ENCODE results near the gene STRN3.
"Not testable (repeated sequence)": the region's sequence is repeated elsewhere in the genome, so short reads cannot be mapped to it uniquely, and the experiment has no call there.

Gene STRN3

DNA sequence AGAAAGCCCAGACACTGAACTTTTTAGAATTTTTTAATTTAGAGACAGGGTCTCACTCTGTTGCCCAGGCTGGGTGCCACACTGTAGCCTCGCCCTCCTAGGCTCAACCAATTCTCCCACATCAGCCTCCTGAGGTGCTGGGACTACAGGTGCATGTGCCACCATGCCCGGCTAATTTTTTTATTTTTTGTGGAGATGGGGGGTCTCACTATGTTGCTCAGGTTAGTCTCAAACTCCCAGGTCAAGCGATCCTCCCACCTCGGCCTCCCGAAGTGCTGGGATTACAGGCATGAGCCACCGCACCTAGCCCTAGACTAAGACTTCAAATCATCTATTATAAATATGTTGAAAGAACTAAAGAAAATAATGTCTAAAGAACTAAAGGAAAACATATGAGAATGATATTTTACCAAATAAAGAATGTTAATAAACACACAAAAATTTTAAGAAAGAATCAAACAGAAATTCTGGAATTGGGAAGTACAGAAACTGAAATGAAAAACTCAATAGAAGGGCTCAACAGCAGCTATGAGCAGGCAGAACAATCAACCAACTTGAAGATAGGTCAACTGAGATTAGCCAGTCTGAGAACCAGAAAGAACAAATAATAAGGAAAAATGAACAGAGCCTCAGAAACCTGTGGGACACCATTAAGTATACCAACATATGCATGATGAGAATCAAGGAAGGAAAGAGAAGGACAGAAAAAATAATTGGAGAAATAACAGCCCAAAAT lies 27.0 kb downstream of the STRN3 start:
- DNase-seq = no peak

- DNase-seq = no peak
Observed at GRCh38 chr14:30998100-30998706, 28.0 kb downstream of the STRN3 start.

- DNase-seq = no peak
Observed at GRCh38 chr14:30996892-30997659, 29.1 kb downstream of the STRN3 start.

GRCh38 chr14:30995689-30996088 lies 30.5 kb downstream of the STRN3 start:
- DNase-seq = no peak

DNA sequence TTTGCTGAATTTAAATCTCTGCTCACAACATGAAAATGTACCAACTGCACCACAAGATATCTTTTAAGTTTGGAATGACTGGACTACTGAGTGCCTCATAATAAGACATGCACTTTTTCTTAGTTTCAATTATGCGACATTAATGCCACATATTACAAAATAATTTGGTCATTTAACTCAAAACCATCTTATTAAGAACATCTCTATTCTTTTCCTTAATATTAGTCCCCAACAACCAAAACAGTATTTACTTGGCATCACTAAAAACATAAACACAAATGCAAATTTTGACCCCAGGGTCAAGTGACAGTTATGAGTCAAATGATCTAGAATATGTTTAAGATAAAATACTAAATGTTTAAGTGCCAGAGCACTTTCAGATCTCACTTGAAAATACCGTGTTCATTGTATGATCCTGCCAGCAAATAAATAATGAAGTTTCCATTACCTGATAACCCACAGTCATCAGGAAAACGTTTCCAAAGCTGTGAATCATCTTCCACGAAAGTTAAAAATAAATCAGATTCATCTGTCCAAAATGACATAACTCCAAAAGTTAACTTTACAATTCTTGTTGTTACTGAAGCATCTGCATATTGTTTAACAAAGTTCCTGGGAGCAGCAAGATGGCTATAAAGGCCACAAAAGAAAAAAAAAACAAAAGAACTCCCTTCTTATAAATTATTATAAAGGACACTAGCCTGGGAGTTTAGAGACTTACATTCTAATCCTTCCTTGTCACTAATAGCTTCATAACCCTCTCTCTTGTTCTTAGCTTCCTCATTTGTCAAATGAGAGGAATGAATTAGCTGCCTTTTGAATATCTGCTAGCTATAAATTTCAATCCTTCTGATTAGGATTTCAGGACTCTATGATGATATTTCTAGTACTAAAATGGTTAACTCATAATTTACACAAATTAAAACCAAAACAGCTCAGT lies 31.2 kb downstream of the STRN3 start:
- no peak for DNase-seq

- DNase-seq = no peak
Observed at GRCh38 chr14:30993071-30993470, 33.1 kb downstream of the STRN3 start.

DNA sequence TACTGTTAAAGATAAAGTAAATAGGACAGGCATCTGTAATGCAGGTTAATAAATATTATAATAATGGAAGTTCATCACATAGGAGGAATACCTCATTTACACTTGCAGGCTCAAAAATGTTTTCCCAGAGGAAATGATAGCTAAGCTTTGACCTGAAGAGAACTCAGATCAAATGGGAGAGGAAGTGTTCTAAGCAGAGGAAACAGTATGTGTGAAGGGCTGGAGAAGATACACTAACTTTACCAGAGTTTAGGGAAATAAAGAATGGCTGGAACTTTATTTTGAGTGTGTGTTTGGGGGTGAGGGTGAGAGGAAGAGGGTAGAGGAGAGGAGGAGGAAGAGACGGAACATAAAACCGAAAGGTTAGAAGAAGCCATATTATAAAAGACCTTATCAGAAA lies 34.8 kb downstream of the STRN3 start:
- no peak for DNase-seq

DNA sequence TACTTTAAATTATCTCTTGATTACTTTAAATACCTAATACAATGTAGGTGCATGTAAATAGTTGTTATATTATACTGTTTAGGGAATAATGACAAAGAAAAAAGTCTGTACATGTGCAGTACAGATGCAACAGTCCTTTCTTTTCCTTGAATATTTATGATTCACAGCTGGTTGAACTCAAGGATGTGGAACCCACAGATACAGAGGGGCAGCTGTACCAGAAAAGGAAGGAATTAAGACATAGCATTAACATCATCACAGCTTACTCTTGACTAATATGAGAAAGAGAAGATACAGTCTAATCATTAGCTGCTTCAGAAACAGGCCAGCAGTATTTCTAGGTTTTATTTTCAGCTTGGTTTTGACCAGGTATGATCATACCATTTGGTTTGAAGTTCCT lies 35.4 kb downstream of the STRN3 start:
- DNase-seq = no peak

GRCh38 chr14:30988509-30988908 lies 37.7 kb downstream of the STRN3 start:
- no peak for DNase-seq

DNA sequence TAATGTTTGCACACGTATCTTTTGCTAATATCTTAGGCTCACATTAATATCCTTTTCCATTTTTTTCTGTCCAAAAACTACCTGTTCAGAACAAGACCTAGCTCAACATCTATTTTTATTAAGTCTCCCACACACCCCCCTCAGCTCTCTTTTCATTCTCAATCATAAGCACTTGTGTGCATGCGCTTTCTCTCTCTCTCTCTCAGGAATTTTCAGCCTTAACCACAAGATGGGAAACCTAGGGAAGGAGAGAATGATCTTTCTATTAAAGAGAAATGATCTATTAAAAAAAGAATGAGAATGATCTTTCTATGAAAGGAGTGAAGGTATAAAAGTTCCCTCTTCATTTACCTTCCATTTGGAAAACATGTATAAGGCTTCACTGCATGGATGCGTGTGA lies 40.4 kb downstream of the STRN3 start:
- no peak for DNase-seq

DNA sequence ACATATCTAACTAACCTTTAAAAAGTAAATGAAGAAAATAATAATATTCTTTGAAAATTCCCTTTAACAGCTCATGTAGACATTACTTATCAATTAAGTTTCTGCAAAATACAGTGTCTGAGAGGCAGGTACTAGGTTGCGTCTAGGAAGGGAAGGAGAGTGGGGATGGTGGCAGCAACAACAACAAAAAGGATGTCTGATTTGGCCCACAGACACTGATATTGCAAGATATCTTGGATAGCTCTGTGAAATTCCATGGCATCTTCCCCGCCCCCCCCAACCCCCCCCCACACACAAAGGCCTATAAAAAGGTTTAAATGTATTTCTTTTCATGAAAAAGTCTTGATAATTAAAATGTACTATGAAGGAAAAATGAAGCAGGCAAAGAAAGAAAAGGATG lies 42.3 kb downstream of the STRN3 start:
- DNase-seq = no peak

GRCh38 chr14:30982533-30982932 lies 43.6 kb downstream of the STRN3 start:
- no peak for DNase-seq

DNA sequence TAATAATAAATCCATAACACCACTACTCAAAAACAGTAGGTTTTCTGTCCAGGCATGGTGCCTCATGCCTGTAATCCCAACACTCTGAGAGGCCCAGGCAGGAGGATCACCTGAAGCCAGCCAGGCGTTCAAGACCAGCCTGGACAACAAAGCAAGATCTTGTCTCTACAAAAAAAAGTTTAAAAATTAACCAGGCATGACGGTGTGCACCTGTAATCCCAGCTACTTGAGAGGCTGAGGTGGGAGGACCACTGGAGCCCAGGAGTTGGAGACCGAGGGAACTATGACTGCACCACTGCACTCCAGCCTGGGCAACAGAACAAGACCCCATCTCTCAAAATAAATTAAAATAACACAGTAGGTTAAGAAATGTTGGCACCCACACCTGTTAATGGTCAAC lies 45.2 kb downstream of the STRN3 start:
- DNase-seq = no peak

GRCh38 chr14:30980106-30980704 lies 46.0 kb downstream of the STRN3 start:
- DNase-seq = not testable (repeated sequence)

DNA sequence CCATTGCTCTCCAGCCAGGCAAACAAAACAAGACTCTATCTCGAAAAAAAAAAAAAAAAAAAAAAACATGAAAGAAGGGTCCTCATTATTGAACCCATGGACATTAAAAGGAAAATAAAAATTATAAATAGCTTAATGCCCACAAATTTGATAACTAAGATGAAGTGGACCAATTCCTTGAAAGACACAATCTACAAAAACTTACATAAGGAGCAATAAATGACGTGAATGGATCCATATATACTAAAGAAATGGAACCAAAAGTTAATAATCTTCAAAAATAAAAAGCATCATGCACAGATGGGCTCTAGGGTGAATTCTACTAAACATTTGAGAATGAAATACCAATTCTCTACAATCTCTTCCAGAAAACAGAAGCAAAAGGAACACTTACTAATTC lies 48.4 kb downstream of the STRN3 start:
- DNase-seq = no peak

- no peak for DNase-seq
Observed at GRCh38 chr14:30974628-30975027, 51.6 kb downstream of the STRN3 start.

DNA sequence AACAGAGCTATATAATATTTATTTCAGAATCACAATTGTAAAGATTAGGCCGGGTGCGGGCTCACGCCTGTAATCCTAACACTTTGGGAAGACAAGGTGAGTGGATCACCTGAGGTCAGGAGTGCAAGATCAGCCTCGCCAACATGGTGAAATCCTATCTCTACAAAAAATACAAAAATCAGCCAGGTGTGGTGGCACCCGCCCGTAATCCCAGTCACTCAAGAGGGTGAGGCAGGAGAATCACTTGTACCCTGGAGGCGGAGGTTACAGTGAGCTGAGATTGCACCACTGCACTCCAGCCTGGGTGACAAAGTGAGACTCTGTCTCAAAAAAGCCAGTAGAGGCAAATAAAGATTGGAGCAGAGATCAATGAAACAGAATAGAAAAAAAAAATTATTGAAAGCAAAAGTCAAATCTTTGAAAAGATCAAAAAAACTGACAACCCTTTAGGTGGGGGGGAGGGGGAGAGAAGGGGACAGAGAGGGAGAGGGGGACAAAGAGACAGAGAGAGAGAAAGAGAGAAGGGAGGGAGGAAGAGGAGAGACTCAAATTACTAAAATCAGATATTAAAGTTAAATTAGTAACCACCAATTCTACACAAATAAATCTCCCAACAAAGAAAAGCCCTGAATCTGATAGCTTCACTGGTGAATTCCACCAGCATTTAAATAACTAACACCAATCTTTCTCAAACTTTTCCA lies 53.1 kb downstream of the STRN3 start:
- no peak for DNase-seq

DNA sequence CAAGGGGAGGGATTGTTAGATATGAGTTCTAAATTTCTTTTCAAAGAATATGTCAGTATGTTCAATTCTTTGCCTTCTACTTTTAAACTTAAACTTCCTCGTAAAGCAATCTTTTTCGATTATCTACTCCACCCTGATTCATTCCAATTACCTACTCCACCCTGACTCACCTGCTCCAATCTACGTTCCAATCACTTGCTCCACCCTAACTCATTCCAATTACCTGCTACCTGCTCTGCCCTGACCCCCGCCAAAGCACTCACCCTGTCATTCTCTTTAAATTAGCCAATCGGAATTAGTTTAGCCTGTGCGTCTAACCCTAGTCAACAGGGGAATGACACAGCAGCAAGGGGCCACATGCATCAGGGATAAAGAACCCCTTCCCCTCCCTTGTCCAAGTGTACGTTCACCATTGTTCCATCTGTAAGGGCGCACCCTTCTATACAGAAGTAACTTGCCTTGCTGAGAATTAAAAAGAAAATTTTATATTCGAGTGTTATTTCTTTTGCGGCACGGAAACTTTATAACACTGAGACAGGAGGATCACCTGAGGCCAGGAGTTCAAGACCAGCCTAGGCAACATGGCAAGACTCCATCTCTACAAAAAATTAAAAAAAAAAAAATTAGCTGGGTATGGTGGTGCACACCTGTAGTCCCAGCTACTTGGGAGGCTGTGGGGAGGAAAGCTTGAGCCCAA lies 54.0 kb downstream of the STRN3 start:
- DNase-seq = not testable (repeated sequence)

DNA sequence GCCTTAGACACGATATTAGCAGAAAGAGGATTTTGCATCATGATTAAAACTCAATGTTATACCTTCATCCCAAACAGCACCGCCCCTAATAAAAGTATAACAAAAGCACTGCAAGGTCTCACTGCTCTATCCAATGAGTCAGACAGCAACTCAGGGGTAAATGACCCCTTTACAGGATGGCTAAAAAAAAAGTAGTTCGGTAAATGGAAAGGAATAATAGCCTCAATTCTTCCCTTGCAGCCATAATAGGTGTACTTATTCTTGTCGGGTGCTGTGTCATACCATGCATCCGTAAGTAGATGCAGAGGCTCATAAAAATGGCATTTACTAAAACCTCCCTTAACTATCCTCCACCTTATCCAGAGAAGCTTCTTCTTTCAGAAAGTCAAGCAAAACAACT lies 54.6 kb downstream of the STRN3 start:
- DNase-seq = no peak

GRCh38 chr14:30969796-30970195 lies 56.4 kb downstream of the STRN3 start:
- not testable (repeated sequence) for DNase-seq

All from GOT3 (cell line).